Parathyroid adenoma (tissue), 2 donors: Measurements from ENCODE around the gene PPP1R1C.

ENCODE experiments used
- H2AFZ ChIP-seq: fragments of 300-600 bp; sonication (generic); one replicate; pipeline ENCODE4 v1.7.0; 2017; ENCODE audit warnings: antibody characterized with exemption, mild to moderate bottlenecking
- H3K27ac ChIP-seq: fragments of 300-600 bp; sonication (generic); one replicate; pipeline ENCODE4 v1.7.0; 2017
- H3K27me3 ChIP-seq: fragments of 300-600 bp; sonication (generic); one replicate; pipeline ENCODE4 v1.7.0; 2017; ENCODE audit warnings: low read length; ENCODE audit not compliant: control insufficient read depth, insufficient read depth
- H3K36me3 ChIP-seq: fragments of 300-600 bp; sonication (generic); one replicate; pipeline ENCODE4 v1.7.0; 2017; ENCODE audit warnings: low read length; ENCODE audit not compliant: control insufficient read depth, insufficient read depth
- H3K4me1 ChIP-seq: fragments of 300-600 bp; sonication (generic); one replicate; pipeline ENCODE4 v1.7.0; 2017; ENCODE audit warnings: control low read depth
- H3K4me2 ChIP-seq: fragments of 300-600 bp; sonication (generic); one replicate; pipeline ENCODE4 v1.7.0; 2017; ENCODE audit warnings: low read length
- H3K4me3 ChIP-seq: fragments of 300-600 bp; sonication (generic); one replicate; pipeline ENCODE4 v1.7.0; 2017; ENCODE audit warnings: low read depth, low read length
- H3K79me2 ChIP-seq: fragments of 300-600 bp; sonication (generic); one replicate; pipeline ENCODE4 v1.7.0; 2017; ENCODE audit warnings: control low read depth
- H3K9ac ChIP-seq: fragments of 300-600 bp; sonication (generic); one replicate; pipeline ENCODE4 v1.7.0; 2017; ENCODE audit warnings: mild to moderate bottlenecking
- H3K9me3 ChIP-seq: fragments of 300-600 bp; sonication (generic); one replicate; pipeline ENCODE4 v1.7.0; 2017; ENCODE audit warnings: low read length; ENCODE audit not compliant: control insufficient read depth
- TF ChIP-seq, protein P1 (sequence below): fragments of 300-600 bp; sonication (generic); IDR thresholded peaks from one replicate; pipeline ENCODE4 v1.7.0; 2017; ENCODE audit warnings: antibody characterized with exemption, mild to moderate bottlenecking
- donor health status: primary hyperparathyroidism.

Gene PPP1R1C

DNA sequence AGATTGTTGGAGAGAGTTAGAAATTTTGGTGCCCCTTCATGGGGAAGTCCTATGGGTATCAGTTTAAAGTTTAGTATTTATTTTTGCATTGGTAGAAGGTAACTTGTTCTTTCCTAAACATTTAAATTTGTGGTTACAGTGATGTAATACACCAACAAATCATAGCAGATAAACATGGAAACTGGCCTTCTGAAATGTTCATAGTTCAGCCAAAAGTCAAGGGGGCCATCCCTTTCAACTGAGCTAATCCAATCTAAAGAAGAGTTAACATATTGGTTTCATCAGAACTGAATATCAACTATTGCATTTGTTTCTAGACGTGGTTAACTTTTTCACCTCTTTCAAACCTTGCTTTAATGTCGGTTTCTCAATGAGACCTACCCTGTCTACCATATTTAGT is 46.3 kb downstream of the PPP1R1C start:
- Histone ChIP-seq H3K4me2 (no peak overlapping the region), H2AFZ (no peak overlapping the region), H3K27me3 (no peaks in the 10 kb centered on the region), H3K36me3 (no peaks in the 10 kb centered on the region), H3K79me2 (no peaks in the 10 kb centered on the region), H3K4me1 (no peaks in the 10 kb centered on the region), H3K27ac (no peak overlapping the region), H3K4me3 (no peak overlapping the region), H3K9me3 (no peaks in the 10 kb centered on the region), H3K9ac (no peak overlapping the region)
- TF ChIP-seq, protein P1, sequence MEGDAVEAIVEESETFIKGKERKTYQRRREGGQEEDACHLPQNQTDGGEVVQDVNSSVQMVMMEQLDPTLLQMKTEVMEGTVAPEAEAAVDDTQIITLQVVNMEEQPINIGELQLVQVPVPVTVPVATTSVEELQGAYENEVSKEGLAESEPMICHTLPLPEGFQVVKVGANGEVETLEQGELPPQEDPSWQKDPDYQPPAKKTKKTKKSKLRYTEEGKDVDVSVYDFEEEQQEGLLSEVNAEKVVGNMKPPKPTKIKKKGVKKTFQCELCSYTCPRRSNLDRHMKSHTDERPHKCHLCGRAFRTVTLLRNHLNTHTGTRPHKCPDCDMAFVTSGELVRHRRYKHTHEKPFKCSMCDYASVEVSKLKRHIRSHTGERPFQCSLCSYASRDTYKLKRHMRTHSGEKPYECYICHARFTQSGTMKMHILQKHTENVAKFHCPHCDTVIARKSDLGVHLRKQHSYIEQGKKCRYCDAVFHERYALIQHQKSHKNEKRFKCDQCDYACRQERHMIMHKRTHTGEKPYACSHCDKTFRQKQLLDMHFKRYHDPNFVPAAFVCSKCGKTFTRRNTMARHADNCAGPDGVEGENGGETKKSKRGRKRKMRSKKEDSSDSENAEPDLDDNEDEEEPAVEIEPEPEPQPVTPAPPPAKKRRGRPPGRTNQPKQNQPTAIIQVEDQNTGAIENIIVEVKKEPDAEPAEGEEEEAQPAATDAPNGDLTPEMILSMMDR, result no peak

DNA sequence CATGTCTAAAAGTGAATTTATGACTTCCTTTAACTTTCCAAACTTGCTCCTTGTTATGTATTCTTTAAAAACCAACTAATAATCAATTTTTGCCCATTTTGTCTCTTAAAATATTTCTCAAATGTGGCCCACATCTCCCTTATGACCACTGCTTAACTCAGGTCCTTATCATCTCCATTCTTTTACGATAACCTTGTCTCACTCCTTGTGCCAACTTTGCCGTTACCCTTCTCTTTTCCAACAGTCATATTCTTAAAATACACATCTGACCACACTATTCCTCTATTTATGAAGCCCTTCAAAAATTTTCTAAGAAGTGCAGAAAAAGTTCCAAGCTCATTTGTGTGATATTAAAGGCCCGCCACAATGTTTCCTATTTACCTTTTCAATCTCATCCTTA is 47.8 kb downstream of the PPP1R1C start:
- Histone ChIP-seq H3K4me1 (no peaks in the 10 kb centered on the region), H3K27me3 (no peaks in the 10 kb centered on the region), H3K9ac (no peak overlapping the region), H3K9me3 (no peaks in the 10 kb centered on the region), H3K79me2 (no peaks in the 10 kb centered on the region), H3K4me2 (no peak overlapping the region), H3K4me3 (no peak overlapping the region), H3K36me3 (no peaks in the 10 kb centered on the region), H2AFZ (no peak overlapping the region), H3K27ac (no peak overlapping the region)
- TF ChIP-seq, protein P1, result no peak

DNA sequence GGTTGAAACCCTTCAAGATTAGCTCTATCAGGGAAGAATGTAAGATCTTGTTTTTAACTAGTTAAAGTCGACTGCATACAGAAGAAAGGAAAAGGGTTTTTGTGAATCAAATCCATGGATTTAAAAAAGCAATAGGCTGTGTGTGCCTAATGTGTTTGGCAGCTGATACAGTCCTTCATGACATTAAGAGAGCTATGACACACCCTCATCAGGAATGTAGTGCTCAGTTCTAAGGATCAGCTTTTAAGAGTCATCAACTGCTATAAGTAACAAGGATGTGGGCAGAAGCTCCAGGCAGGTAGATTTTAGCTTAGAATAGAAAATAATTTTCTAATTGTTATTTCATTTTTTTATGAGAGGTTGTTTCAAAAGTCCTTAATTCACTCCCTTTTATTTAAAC is 52.9 kb downstream of the PPP1R1C start:
- H3K36me3 ChIP-seq, result no peaks in the 10 kb centered on the region
- no peaks in the 10 kb centered on the region for H3K9me3 ChIP-seq
- TF ChIP-seq, protein P1, result no peak

DNA sequence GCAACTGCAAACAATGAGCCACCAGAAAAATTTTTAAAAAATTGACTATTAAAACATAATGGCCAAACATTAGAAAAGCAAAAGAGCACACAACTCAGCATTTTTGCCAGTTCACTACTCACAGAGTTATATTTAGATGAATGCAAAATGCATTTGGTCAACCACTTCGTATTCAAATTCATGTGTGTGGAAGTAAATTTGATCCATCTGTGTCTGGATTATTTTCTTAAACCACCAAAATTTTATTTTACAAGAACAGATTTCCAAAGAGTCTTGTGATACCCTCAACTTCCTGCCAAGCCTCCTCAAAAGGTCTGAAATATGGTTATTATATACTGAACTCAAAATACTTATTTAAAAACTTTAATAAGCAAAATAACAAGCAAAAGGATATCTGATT is 57.4 kb downstream of the PPP1R1C start:
- no peak overlapping the region for H3K4me3 ChIP-seq
- H2AFZ ChIP-seq, result no peak overlapping the region
- H3K9me3 ChIP-seq, result no peaks in the 10 kb centered on the region
- no peaks in the 10 kb centered on the region for H3K27me3 ChIP-seq
- H3K4me1 ChIP-seq, result no peaks in the 10 kb centered on the region
- H3K36me3 ChIP-seq, result no peaks in the 10 kb centered on the region
- TF ChIP-seq, protein P1, result no peak
- no peak overlapping the region for H3K9ac ChIP-seq
- no peak overlapping the region for H3K27ac ChIP-seq
- H3K4me2 ChIP-seq, result no peak overlapping the region
- H3K79me2 ChIP-seq, result no peaks in the 10 kb centered on the region

More for the DNA sequence above, 52.9 kb downstream of the PPP1R1C start:
- H3K27ac ChIP-seq, result no peak overlapping the region
- H2AFZ ChIP-seq, result no peak overlapping the region
- no peak overlapping the region for H3K9ac ChIP-seq
- no peaks in the 10 kb centered on the region for H3K79me2 ChIP-seq
- no peak overlapping the region for H3K4me2 ChIP-seq
- H3K27me3 ChIP-seq, result no peaks in the 10 kb centered on the region
- no peak overlapping the region for H3K4me3 ChIP-seq
- no peaks in the 10 kb centered on the region for H3K4me1 ChIP-seq

DNA sequence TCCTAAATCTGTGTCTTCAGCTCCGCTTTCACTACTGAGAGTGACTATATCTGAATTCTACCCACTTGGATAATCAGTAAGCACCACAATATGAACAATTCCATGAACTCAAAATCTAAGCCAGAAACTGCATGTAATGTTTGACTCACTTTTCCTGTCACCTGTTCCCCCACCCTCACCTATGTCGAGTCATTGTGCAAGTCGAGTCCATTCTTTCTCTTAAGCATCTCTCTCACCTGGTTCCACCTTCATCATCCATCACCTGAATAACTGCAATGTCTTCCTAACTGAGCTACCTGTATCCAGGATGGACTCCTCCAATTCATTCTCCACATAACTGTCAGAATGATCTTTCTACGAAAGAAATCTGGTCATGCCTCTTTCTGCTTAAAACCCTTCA is 58.2 kb downstream of the PPP1R1C start:
- Histone ChIP-seq H3K4me1 (no peaks in the 10 kb centered on the region), H3K36me3 (no peaks in the 10 kb centered on the region)
- TF ChIP-seq, protein P1, result no peak

More for the DNA sequence above, 58.2 kb downstream of the PPP1R1C start:
- Histone ChIP-seq H3K9ac (no peak overlapping the region), H3K27ac (no peak overlapping the region), H3K4me2 (no peak overlapping the region), H3K9me3 (no peaks in the 10 kb centered on the region), H3K27me3 (no peaks in the 10 kb centered on the region), H2AFZ (no peak overlapping the region), H3K79me2 (no peaks in the 10 kb centered on the region), H3K4me3 (no peak overlapping the region)
